Measurements from ENCODE around the gene SH3BP4. TPM values are rescaled to one million over a fixed set of nuclear protein-coding genes. Genes with fewer than 3 reads are reported as not detected.

SH3BP4 gene
- total and polyA plus RNA-seq, 10 of the 15 experiments (the other 5 are each of a cell fraction or from before 2014, with no cell fraction given), result 0.03 to 0.36 TPM; not detected in 8

DNA sequence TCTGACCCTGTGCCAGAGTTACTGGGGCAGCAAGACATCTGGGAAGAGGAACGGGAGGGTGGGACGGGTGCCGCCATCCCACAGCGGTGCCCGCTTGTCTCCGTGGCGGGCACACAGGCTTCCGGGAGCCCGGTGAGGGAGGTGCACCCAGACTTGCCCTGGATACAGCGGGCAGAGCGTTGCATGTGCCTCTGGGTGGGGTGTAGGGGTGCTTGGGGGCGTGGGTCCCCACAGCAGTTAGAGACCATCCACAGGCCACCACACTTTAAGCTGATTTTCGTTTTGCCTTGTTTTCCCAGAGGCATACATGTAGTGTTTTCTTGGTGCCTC lies 45.1 kb downstream of the SH3BP4 start (continued):
- TF ChIP-seq, protein P1, sequence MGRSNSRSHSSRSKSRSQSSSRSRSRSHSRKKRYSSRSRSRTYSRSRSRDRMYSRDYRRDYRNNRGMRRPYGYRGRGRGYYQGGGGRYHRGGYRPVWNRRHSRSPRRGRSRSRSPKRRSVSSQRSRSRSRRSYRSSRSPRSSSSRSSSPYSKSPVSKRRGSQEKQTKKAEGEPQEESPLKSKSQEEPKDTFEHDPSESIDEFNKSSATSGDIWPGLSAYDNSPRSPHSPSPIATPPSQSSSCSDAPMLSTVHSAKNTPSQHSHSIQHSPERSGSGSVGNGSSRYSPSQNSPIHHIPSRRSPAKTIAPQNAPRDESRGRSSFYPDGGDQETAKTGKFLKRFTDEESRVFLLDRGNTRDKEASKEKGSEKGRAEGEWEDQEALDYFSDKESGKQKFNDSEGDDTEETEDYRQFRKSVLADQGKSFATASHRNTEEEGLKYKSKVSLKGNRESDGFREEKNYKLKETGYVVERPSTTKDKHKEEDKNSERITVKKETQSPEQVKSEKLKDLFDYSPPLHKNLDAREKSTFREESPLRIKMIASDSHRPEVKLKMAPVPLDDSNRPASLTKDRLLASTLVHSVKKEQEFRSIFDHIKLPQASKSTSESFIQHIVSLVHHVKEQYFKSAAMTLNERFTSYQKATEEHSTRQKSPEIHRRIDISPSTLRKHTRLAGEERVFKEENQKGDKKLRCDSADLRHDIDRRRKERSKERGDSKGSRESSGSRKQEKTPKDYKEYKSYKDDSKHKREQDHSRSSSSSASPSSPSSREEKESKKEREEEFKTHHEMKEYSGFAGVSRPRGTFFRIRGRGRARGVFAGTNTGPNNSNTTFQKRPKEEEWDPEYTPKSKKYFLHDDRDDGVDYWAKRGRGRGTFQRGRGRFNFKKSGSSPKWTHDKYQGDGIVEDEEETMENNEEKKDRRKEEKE (IDR thresholded peaks at IDR 0.05), result no peak
- TF ChIP-seq, protein P2, sequence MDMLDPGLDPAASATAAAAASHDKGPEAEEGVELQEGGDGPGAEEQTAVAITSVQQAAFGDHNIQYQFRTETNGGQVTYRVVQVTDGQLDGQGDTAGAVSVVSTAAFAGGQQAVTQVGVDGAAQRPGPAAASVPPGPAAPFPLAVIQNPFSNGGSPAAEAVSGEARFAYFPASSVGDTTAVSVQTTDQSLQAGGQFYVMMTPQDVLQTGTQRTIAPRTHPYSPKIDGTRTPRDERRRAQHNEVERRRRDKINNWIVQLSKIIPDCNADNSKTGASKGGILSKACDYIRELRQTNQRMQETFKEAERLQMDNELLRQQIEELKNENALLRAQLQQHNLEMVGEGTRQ (IDR thresholded peaks at IDR 0.05; ENCODE audit: borderline replicate concordance, low read depth, low read length), result no peak
- no peak for TF ChIP-seq NRF1 (conservative IDR thresholded peaks at IDR 0.05; ENCODE audit: low read depth, low read length)
- TF ChIP-seq, protein P3, sequence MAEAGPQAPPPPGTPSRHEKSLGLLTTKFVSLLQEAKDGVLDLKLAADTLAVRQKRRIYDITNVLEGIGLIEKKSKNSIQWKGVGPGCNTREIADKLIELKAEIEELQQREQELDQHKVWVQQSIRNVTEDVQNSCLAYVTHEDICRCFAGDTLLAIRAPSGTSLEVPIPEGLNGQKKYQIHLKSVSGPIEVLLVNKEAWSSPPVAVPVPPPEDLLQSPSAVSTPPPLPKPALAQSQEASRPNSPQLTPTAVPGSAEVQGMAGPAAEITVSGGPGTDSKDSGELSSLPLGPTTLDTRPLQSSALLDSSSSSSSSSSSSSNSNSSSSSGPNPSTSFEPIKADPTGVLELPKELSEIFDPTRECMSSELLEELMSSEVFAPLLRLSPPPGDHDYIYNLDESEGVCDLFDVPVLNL (IDR thresholded peaks at IDR 0.05; ENCODE audit: low read depth, low read length), result no peak
- no peak for TF ChIP-seq SIN3A (IDR thresholded peaks at IDR 0.05; ENCODE audit: low read depth, low read length)
- TF ChIP-seq BACH1 (IDR thresholded peaks at IDR 0.05; ENCODE audit: borderline replicate concordance), result no peak
- TF ChIP-seq, protein P4, sequence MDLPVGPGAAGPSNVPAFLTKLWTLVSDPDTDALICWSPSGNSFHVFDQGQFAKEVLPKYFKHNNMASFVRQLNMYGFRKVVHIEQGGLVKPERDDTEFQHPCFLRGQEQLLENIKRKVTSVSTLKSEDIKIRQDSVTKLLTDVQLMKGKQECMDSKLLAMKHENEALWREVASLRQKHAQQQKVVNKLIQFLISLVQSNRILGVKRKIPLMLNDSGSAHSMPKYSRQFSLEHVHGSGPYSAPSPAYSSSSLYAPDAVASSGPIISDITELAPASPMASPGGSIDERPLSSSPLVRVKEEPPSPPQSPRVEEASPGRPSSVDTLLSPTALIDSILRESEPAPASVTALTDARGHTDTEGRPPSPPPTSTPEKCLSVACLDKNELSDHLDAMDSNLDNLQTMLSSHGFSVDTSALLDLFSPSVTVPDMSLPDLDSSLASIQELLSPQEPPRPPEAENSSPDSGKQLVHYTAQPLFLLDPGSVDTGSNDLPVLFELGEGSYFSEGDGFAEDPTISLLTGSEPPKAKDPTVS (IDR thresholded peaks at IDR 0.05; ENCODE audit: low read depth, low read length), result no peak

All from GM12878 (cell line).